ENCODE results near the gene ARRDC2.
"Not testable (repeated sequence)": the region's sequence is repeated elsewhere in the genome, so short reads cannot be mapped to it uniquely, and the experiment has no call there.

ARRDC2 gene

GRCh38 chr19:17989425-17990094 is 18.4 kb upstream of the ARRDC2 start:
- no peak for DNase-seq (ENCODE audit: low spot score)

- no peak for DNase-seq (ENCODE audit: low spot score)
Observed at GRCh38 chr19:17993076-17993813, 14.7 kb upstream of the ARRDC2 start.

DNA sequence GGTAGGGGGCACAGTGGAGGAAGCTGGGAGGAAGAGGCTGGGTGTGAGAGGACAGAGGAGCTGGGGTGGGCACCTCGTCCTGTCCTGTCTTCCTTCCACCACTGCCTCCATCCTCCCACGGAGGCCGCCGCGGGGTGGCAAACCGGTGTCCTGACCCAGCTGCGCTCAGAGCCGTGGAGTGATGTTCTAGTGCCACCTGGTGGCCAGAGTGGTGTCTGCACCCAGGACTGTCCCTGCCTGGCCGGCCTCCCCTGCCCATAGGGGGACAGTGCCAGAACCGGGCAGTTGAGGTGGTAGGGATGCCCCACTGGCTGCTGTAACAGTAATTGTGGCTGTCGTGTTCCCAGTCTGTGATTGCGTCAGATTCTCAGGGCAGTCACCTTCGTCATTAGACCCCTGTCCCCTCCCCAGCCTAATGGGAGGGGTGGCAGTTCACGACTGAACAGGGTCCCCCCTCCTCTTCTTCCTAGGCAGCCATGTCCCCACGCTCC is 11.1 kb upstream of the ARRDC2 start:
- DNase-seq (ENCODE audit: low spot score) = peak; percentile 76

DNA sequence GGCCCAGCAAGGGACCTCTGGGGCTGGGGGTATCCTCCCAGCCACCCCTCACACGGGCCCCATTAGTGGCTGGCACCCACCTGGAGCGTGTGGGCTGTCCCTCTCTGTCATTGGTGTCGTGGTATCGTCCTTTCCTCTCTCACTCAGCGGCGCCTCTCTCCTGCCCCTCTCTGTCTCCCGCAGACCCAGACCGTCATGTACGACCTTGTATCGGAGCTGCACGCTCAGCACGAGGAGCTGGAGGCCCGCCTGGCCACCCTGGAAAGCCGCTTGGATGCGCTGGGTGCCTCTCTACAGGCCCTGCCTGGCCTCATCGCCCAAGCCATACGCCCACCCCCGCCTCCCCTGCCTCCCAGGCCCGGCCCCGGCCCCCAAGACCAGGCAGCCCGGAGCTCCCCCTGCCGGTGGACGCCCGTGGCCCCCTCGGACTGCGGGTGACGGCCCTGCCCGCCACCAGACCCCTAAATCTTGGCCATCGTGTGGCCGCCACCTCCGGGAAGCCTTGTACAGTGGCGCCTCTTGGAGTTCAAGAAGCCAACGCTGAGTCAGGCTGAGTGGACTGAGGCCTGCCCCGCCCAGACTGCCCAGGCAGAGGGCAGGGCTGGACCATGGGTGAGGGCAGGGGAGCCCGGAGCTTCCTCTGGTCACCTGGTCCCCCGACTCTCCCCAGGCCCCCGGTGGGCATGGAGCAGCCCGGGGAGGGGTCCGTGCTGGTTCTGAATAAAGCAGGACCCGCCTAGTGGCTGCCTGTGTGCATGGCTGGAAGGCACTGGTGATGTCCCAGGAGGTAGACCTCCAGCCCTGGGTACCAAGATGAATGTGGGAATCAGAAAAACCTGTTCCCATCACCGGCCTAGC is 9.8 kb upstream of the ARRDC2 start:
- peak; percentile 57 for DNase-seq (ENCODE audit: low spot score)

GRCh38 chr19:17998827-17999150 is 9.2 kb upstream of the ARRDC2 start:
- no peak for DNase-seq (ENCODE audit: low spot score)

DNA sequence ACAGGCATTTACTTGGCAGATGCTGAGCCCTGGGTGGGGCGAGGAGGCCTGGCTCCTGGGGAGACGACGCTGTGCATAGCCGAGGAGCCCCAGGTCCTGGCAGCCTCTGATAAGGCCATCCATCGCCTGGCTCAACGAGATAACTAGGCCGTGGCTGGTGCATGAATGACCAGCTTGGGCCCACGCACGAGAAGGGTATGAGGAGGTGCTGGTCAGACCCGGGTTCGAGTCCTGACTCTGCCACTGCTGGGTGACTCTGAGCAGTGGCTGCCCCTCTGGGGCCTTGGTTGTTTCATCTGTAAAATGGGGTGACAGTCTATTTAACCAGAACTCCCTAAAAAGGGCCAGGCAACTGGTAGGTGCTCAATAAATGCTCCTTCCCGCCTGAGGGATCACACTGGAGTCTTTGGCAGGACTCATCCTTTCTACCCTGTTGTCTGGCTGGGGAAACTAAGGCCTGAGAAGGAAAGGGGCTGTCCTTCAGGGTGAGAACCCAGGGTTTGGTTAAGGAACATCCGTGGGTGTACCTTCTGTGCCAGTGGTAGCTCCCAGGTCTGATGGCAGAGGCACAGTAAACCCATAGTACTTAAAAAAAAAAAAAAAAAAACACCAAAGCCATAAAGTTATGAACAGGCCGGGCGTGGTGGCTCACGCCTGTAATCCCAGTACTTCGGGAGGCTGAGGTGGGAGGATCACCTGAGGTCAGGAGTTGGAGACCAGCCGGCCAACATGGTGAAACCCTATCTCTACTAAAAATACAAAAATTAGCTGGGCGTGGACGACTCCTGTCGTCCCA is 8.1 kb upstream of the ARRDC2 start:
- no peak for DNase-seq (ENCODE audit: low spot score)

DNA sequence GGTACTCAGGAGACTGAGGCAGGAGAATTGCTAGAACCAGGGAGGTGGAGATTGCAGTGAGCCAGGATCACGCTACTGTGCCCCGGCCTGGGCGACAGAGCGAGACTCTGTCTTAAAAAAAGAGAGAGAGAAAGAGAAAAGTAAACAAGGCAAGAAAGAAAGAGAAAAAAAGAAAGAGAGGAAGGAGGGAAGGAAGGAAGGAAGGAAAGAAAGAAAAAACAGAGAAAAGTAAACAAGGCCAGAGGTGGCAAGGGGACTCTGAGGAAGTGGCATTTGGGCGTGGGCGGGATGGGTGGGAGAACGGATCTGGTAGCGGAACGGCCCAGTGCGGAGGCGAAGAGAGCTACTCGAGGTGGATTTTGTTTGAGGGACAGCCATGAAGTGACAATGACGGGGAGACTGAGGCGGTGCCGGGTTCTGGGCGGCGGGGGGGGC is 7.5 kb upstream of the ARRDC2 start:
- DNase-seq (ENCODE audit: low spot score) = no peak

DNA sequence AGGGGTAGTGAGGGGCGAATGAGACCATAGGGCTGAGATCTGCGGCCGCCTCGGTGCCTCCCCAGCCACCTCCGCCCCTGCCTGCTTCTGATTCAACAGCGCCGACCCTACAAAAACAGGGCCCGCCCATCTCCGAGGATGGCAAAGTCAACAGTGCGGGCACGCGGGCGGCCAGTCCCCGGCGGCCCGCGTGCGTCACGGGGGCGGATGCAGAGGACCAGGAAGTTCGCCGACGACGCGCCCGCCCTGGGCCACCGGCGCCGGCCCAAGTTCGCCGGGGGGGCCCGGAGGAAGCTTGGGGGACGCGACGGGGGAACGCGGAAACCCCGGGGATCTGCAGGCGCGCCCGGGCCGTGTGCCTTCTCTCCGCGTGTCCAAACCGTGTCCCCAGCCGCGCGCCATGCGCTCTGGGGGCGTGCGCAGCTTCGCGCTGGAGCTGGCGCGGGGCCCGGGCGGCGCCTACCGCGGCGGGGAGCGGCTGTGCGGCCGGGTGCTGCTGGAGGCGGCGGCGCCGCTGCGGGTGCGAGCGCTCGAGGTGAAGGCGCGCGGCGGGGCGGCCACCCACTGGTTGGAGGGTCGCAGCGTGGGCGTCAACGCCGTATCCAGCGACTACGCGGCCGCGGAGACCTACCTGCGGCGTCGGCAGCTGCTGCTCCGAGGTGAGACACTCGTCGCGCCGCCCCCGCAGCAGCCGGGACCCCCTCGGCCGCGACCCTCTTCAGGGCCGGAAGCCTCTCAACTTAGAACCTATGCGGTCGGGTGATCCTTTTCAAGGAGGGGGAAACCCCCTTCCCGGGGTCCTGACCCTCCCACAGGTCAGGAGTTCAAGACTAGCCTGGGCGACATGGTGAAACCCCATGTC is 6.8 kb upstream of the ARRDC2 start:
- peak; percentile 57 for DNase-seq (ENCODE audit: low spot score)

GRCh38 chr19:18001777-18002345 is 6.1 kb upstream of the ARRDC2 start:
- DNase-seq (ENCODE audit: low spot score) = peak; percentile 50

DNA sequence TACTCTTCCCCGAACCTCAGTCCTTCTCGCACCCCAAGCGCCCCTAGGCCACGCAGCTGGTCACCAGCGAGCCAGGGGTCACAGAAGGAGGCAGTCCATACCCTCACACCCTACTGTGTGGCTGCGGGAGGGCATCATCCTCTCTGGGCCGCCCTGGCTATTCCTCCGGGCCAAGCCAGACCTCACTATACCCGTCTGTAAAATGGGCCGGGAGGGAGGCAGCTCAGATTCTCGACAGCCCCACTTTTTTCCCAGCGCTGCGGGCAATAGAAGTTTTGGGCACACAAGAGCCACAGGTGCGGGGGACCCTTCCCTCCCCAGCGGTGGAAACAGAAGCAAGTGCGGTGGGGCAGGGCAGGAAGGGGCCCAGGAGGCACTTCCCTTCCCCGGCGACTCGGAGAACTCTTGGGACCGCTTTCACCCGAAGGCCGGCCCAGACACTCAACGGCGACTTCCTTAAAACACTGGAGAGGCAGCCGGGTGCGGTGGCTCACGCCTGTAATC is 5.6 kb upstream of the ARRDC2 start:
- no peak for DNase-seq (ENCODE audit: low spot score)

DNA sequence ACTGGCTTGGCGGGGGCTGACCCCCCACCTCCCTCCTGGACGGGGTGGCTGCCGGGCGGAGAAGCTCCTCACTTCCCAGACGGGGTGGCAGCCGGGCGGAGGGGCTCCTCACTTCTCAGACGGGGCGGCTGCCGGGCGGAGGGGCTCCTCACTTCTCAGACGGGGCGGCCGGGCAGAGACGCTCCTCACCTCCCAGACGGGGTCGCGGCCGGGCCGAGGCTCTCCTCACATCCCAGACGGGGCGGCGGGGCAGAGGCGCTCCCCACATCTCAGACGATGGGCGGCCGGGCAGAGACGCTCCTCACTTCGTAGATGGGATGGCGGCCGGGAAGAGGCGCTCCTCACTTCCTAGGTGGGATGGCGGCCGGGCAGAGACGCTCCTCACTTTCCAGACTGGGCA is 2.2 kb upstream of the ARRDC2 start:
- not testable (repeated sequence) for DNase-seq (ENCODE audit: low spot score)

- peak; percentile 72 for DNase-seq (ENCODE audit: low spot score)
Observed at GRCh38 chr19:18007044-18007916, 690 bp upstream of the ARRDC2 start.

DNA sequence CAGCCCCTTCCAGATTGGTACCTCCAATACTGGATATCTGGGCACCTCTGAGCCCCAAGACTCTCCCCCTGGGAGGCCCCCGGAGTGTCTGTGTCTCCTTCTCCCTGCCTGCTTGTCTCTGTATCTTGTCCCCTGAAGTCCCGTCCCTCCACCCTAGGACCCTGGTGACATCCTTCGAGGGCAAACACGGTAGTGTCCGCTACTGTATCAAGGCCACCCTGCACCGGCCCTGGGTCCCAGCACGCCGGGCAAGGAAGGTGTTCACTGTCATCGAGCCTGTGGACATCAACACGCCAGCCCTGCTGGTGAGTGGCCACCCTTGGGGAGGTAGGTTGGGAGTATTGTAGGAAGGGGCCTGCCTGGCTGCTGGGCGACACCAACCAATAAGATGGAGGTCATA is 844 bp downstream of the ARRDC2 start:
- DNase-seq (ENCODE audit: low spot score) = no peak

DNA sequence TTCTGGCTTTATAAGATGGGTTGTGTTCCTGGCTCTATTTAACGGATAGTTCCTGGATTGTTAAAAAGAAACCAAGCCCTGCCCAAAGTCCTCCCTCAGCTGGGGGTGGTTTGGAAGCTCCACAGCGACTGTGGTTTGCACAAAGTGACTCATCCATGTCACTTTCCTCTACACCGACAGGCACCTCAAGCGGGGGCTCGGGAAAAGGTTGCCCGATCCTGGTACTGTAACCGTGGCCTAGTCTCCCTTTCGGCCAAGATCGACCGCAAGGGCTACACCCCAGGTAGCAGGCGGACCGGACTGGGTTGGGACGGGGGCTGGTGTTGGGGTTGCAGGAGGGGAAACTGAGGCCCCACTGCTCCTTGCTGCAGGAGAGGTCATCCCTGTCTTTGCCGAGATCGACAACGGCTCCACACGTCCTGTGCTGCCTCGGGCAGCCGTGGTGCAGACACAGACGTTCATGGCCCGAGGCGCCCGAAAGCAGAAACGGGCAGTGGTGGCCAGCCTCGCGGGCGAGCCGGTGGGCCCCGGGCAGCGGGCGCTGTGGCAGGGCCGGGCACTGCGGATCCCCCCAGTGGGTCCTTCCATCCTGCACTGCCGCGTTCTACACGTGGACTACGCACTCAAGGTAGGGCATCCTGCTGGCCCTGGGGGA is 1.6 kb downstream of the ARRDC2 start:
- no peak for DNase-seq (ENCODE audit: low spot score)

DNA sequence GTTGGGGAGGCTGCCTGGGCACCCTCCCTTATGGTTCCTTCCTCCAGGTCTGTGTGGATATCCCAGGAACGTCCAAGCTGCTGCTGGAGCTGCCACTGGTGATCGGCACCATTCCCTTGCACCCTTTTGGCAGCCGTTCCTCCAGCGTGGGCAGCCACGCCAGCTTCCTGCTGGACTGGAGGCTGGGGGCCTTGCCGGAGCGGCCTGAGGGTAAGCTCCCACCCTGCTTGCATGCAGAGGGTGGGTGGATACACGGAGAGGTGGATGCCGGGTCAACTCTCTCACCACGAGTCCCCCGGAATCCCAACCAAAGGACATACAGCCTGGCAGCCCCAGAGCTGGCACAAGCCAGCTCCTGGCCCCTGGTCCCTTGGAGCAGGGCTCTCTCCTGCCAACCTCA is 2.2 kb downstream of the ARRDC2 start:
- DNase-seq (ENCODE audit: low spot score) = no peak

- no peak for DNase-seq (ENCODE audit: low spot score)
Observed at GRCh38 chr19:18013210-18014111, 5.5 kb downstream of the ARRDC2 start.

DNA sequence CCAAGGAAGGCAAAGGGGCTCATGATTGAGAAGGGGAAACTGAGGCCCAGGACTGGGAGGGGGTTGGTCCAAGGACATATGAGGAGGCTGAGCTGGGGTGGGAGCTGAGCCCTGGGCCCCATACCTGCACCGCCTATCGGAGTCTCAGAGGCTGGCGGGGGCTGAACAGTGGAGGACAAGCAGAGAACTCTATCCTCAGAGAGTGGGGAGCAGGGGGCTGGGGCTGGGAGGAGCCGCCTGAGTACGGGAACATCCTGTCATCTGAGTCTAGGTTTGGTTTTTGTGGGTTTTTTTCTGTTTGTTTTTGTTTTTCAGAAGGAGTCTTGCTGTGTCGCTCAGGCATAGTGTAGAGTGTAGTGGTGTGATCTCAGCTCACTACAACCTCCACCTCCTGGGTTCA is 6.2 kb downstream of the ARRDC2 start:
- DNase-seq (ENCODE audit: low spot score) = no peak

Measured in cerebellar cortex (tissue), 1 donor.